Gastrocnemius medialis (tissue), 4 donors: Measurements from ENCODE around the gene STARD3.
"Not testable (repeated sequence)": the region's sequence is repeated elsewhere in the genome, so short reads cannot be mapped to it uniquely, and the experiment has no call there.

ENCODE experiments used
- POLR2A ChIP-seq, 2 donors: fragments of 450-650 bp; IDR thresholded peaks; one replicate each; pipeline ENCODE4 v1.6.1; 2017; ENCODE audit warnings: antibody characterized with exemption in 2 of 2, mild to moderate bottlenecking in 2 of 2, moderate library complexity in 2 of 2
- TF ChIP-seq, protein P1 (sequence below), 5 experiments: fragments of 450-650 bp in 3 of 5; fragments of 200-600 bp in 2 of 5; sonication (generic) in 2 of 5; IDR thresholded peaks in 4 of 5; conservative IDR thresholded peaks in 1 of 5; 1 replicate in 4 of 5; 2 replicates in 1 of 5; pipeline ENCODE4 v1.5.1; 2016 to 2019; ENCODE audit warnings: antibody characterized with exemption in 5 of 5, mild to moderate bottlenecking in 3 of 5, moderate library complexity in 3 of 5

DNA sequence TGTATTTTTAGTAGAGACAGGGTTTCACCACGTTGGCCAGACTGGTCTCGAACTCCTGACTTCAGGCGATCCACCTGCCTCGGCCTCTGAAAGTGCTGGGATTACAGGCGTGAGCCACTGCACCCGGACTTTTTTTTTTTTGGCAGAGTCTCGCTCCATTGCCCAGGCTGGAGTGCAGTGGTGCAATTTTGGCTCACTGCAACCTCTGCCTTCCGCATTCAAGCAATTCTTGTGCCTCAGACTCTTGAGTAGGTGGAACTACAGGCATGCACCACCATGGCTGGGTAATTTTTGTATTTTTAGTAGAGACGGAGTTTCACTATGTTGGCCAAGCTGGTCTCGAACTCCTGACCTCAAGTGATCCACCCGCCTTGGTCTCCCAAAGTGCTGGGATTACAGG is 74.1 kb downstream of the STARD3 start:
- TF ChIP-seq, protein P1, sequence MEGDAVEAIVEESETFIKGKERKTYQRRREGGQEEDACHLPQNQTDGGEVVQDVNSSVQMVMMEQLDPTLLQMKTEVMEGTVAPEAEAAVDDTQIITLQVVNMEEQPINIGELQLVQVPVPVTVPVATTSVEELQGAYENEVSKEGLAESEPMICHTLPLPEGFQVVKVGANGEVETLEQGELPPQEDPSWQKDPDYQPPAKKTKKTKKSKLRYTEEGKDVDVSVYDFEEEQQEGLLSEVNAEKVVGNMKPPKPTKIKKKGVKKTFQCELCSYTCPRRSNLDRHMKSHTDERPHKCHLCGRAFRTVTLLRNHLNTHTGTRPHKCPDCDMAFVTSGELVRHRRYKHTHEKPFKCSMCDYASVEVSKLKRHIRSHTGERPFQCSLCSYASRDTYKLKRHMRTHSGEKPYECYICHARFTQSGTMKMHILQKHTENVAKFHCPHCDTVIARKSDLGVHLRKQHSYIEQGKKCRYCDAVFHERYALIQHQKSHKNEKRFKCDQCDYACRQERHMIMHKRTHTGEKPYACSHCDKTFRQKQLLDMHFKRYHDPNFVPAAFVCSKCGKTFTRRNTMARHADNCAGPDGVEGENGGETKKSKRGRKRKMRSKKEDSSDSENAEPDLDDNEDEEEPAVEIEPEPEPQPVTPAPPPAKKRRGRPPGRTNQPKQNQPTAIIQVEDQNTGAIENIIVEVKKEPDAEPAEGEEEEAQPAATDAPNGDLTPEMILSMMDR (IDR thresholded peaks at IDR 0.05 in 4 of 5, conservative IDR thresholded peaks at IDR 0.05 in 1 of 5): not testable (repeated sequence)
- TF ChIP-seq POLR2A (IDR thresholded peaks at IDR 0.05): not testable (repeated sequence)
